ENCODE data around the gene SYPL2.

DNA sequence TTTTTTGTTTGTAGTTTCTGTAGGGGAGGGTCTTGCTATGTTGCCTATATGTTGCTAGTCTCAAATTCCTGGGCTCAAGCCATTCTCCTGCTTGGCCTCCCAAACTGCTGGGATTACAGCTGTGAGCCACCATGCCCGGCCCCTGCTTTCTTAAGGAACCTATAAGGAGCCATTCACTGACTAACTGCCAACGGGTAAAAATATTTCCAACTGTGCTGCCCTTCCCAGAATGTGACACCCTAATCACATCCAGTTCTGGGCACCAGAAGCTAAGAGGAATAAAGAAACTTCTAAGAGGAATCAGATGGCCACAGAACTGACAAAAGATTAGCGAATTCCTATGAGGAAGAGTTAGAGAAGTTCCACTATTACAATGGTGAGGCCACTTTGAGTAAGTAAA is 6.4 kb downstream of the SYPL2 start:
- TF ChIP-seq, protein P1, sequence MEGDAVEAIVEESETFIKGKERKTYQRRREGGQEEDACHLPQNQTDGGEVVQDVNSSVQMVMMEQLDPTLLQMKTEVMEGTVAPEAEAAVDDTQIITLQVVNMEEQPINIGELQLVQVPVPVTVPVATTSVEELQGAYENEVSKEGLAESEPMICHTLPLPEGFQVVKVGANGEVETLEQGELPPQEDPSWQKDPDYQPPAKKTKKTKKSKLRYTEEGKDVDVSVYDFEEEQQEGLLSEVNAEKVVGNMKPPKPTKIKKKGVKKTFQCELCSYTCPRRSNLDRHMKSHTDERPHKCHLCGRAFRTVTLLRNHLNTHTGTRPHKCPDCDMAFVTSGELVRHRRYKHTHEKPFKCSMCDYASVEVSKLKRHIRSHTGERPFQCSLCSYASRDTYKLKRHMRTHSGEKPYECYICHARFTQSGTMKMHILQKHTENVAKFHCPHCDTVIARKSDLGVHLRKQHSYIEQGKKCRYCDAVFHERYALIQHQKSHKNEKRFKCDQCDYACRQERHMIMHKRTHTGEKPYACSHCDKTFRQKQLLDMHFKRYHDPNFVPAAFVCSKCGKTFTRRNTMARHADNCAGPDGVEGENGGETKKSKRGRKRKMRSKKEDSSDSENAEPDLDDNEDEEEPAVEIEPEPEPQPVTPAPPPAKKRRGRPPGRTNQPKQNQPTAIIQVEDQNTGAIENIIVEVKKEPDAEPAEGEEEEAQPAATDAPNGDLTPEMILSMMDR (IDR thresholded peaks at IDR 0.05; ENCODE audit: low read depth, low read length, poor library complexity, severe bottlenecking): no peak
- TF ChIP-seq EZH2phosphoT487 (IDR thresholded peaks at IDR 0.05; ENCODE audit: borderline replicate concordance, low read length): no peak
